ENCODE results near the gene OXER1.

GRCh38 chr2:42800981-42801380 lies 37.0 kb upstream of the OXER1 start:
- TF ChIP-seq CTCF (IDR thresholded peaks at IDR 0.05) (no peak), POLR2A (IDR thresholded peaks at IDR 0.05) (no peak)

Measured in lower leg skin (tissue), 3 donors.